ENCODE measurements around the gene PDE4D.

GRCh38 chr5:59628062-59628828 lies 265.3 kb downstream of the PDE4D start:
- TF ChIP-seq CTCF (IDR thresholded peaks at IDR 0.05) (no peak), EZH2 (IDR thresholded peaks at IDR 0.05) (no peak), EZH2phosphoT487 (IDR thresholded peaks at IDR 0.05) (no peak)

Data from neural progenitor cell (in vitro differentiated cells).